ENCODE measurements around the gene SPINK5. TPM values are rescaled to one million over a fixed set of nuclear protein-coding genes. Genes with fewer than 3 reads are reported as not detected.

Gene SPINK5
- total and polyA plus RNA-seq, 2 experiments from 2014 or later: 3.0 to 4.4 TPM

DNA sequence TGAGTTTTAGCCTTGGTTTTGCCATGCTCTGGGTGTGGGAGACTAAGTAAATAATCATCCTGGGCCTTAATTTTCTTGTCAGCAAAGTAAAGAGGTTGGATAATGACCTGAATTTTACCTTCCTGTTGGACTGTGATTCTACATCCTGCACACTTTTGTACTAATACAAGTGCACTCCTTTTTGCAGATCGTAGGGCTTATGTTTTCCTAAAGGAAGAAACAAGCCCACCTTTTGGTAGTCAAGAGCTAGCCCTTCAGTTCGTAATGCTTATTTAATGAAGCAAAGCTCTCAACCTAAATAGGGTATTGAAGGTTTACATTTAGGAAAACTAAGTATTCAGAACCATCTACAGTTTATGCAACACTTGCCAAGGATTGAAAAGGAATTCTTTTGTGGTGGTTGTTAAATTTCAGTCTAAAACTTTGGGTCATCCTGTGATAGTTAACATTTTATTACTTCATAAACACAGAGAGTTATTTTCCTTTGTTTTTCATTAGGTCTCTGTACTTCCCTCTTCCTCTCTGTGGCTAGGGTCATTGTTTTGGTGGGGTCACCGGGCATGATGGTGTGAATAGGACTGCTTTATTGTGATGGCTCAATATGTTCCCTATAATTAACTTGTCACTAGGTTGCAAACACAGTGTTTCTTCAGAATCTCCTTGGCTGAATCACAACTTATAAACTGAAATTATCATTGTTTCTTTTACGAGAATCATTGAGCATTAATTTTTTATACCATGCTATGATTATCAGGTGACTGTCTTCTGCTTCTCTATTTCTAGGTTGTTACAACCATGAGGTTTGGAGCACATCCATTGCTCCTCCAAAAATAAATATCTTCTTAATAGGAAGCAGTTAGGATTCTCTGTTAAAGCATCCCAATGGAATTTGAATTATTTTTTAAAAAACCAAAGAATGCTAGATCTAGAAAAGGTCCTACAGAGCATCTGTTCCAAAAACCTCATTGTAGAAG lies 28.5 kb downstream of the SPINK5 start:
- Histone ChIP-seq H3K36me3 (replicated peaks; ENCODE audit: insufficient read depth, low read depth) (no peaks in the 10 kb centered on the region), H3K4me2 (no peak overlapping the region), H3K9me3 (ENCODE audit: low read depth) (no peaks in the 10 kb centered on the region), H3K27me3 (no peaks in the 10 kb centered on the region), H3K9me2 (replicated peaks; ENCODE audit: insufficient read depth) (no peaks in the 10 kb centered on the region), H3K79me2 (no peaks in the 10 kb centered on the region), H4K20me1 (ENCODE audit: insufficient read depth, poor library complexity, severe bottlenecking) (no peaks in the 10 kb centered on the region), H3K4me3 (no peak overlapping the region), H2AFZ (no peak overlapping the region), H3K4me1 (ENCODE audit: insufficient read depth) (peaks cover 9% of the 10 kb centered on the region), H3K27ac (no peak overlapping the region)
- TF ChIP-seq CTCF (IDR thresholded peaks at IDR 0.05; ENCODE audit: poor library complexity) (no peak), EZH2phosphoT487 (IDR thresholded peaks at IDR 0.05; ENCODE audit: low read depth, severe bottlenecking, unreplicated experiment) (no peak), EZH2 (IDR thresholded peaks at IDR 0.05; ENCODE audit: borderline replicate concordance) (no peak)
- DNase-seq (ENCODE audit: low spot score): no peak
- WGBS (ENCODE audit: low lambda C conversion rate, missing lambda C conversion rate): 74% methylated on average over 4 of the region's 4 CpGs

DNA sequence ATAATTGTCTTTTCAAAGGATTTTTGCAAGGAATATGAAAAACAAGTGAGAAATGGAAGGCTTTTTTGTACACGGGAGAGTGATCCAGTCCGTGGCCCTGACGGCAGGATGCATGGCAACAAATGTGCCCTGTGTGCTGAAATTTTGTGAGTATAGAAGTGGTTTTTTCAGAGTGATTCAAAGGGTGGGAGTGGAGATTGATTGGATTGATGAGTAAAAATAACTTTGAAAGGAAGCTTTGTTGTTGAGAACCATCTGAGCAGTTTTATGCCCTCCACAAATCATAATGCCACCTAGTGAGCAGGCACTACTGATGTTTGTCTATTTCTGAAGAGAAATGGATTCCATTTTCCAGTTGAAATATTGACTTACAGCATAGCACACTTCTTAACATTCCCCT lies 30.6 kb downstream of the SPINK5 start:
- no peak for DNase-seq (ENCODE audit: low spot score)
- H3K9me2 ChIP-seq (replicated peaks; ENCODE audit: insufficient read depth): no peaks in the 10 kb centered on the region
- no peak overlapping the region for H3K27ac ChIP-seq
- H3K9me3 ChIP-seq (ENCODE audit: low read depth): no peaks in the 10 kb centered on the region
- WGBS (ENCODE audit: low lambda C conversion rate, missing lambda C conversion rate): 95% methylated on average over 3 of the region's 3 CpGs
- H3K4me3 ChIP-seq: no peak overlapping the region
- H3K79me2 ChIP-seq: no peaks in the 10 kb centered on the region
- H3K4me2 ChIP-seq: no peak overlapping the region
- peaks cover 9% of the 10 kb centered on the region for H3K4me1 ChIP-seq (ENCODE audit: insufficient read depth)
- TF ChIP-seq CTCF (IDR thresholded peaks at IDR 0.05; ENCODE audit: poor library complexity): no peak
- no peak for TF ChIP-seq EZH2 (IDR thresholded peaks at IDR 0.05; ENCODE audit: borderline replicate concordance)
- no peak for TF ChIP-seq EZH2phosphoT487 (IDR thresholded peaks at IDR 0.05; ENCODE audit: low read depth, severe bottlenecking, unreplicated experiment)
- no peaks in the 10 kb centered on the region for H3K36me3 ChIP-seq (replicated peaks; ENCODE audit: insufficient read depth, low read depth)
- H3K27me3 ChIP-seq: no peaks in the 10 kb centered on the region
- no peaks in the 10 kb centered on the region for H4K20me1 ChIP-seq (ENCODE audit: insufficient read depth, poor library complexity, severe bottlenecking)
- no peak overlapping the region for H2AFZ ChIP-seq

DNA sequence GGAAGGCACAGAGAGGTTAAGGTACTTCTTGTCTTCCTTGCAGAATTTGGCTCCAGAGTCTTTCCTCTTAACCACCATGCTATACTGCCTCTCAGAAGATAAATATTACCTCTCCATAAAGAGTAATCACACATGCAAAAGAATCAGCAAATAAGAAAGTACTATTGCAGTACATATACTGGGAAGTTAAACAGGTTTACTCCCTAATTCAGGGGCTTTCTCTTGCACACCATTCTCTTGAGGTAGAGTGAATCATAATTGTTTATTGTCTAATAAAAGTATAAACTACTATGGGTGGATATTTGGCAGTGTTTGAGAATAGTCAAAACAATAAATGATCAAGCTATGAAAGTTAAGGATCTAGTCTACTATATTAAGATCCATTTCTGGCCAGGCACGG lies 40.4 kb downstream of the SPINK5 start:
- Histone ChIP-seq H3K4me2 (no peak overlapping the region), H3K4me1 (ENCODE audit: insufficient read depth) (no peaks in the 10 kb centered on the region), H3K27me3 (no peaks in the 10 kb centered on the region), H3K4me3 (no peak overlapping the region), H3K79me2 (no peaks in the 10 kb centered on the region), H3K36me3 (replicated peaks; ENCODE audit: insufficient read depth, low read depth) (no peaks in the 10 kb centered on the region), H3K9me2 (replicated peaks; ENCODE audit: insufficient read depth) (no peaks in the 10 kb centered on the region), H4K20me1 (ENCODE audit: insufficient read depth, poor library complexity, severe bottlenecking) (no peaks in the 10 kb centered on the region), H3K9me3 (ENCODE audit: low read depth) (no peaks in the 10 kb centered on the region), H3K27ac (no peak overlapping the region), H2AFZ (no peak overlapping the region)
- 92% methylated on average over 1 of the region's 1 CpG for WGBS (ENCODE audit: low lambda C conversion rate, missing lambda C conversion rate)
- no peak for DNase-seq (ENCODE audit: low spot score)
- TF ChIP-seq EZH2phosphoT487 (IDR thresholded peaks at IDR 0.05; ENCODE audit: low read depth, severe bottlenecking, unreplicated experiment) (no peak), CTCF (IDR thresholded peaks at IDR 0.05; ENCODE audit: poor library complexity) (no peak), EZH2 (IDR thresholded peaks at IDR 0.05; ENCODE audit: borderline replicate concordance) (no peak)

All from hepatocyte (in vitro differentiated cells).